Neuronal stem cell (in vitro differentiated cells): ENCODE measurements around the gene PCDHB11.
"Not testable (repeated sequence)": the region's sequence is repeated elsewhere in the genome, so short reads cannot be mapped to it uniquely, and the experiment has no call there.

Experiments
- DNase-seq: peaks from one replicate; pipeline ENCODE4 v3.0.0-alpha.2; 2013; ENCODE audit warnings: low spot score
- H2AFZ ChIP-seq: one replicate; pipeline ENCODE4 v1.6.1; 2013; ENCODE audit warnings: mild to moderate bottlenecking, low read length, inconsistent platforms
- H2AK5ac ChIP-seq: 2 replicates; pipeline ENCODE4 v1.6.1; 2013; ENCODE audit warnings: low read depth, mild to moderate bottlenecking, inconsistent platforms, low read length, moderate library complexity, mixed read lengths
- H2BK120ac ChIP-seq: 2 replicates; pipeline ENCODE4 v1.6.1; 2013; ENCODE audit warnings: low read depth, mild to moderate bottlenecking, inconsistent platforms, low read length, moderate library complexity, mixed read lengths
- H2BK12ac ChIP-seq: one replicate; pipeline ENCODE4 v1.6.1; 2013; ENCODE audit warnings: low read length, inconsistent platforms
- H2BK15ac ChIP-seq: 2 replicates; pipeline ENCODE4 v1.6.1; 2013; ENCODE audit warnings: mild to moderate bottlenecking, low read length, inconsistent platforms, mixed read lengths
- H2BK5ac ChIP-seq: one replicate; pipeline ENCODE4 v1.6.1; 2013; ENCODE audit warnings: inconsistent platforms, mild to moderate bottlenecking, low read length, moderate library complexity
- H3K14ac ChIP-seq: one replicate; pipeline ENCODE4 v1.6.1; 2013; ENCODE audit warnings: low read length, inconsistent platforms
- H3K18ac ChIP-seq: 2 replicates; pipeline ENCODE4 v1.6.1; 2013; ENCODE audit warnings: low read length, inconsistent platforms
- H3K23ac ChIP-seq: 2 replicates; pipeline ENCODE4 v1.6.1; 2013; ENCODE audit warnings: low read depth, mild to moderate bottlenecking, mixed read lengths, low read length, inconsistent platforms; ENCODE audit not compliant: poor library complexity
- H3K27ac ChIP-seq: replicated peaks from 3 replicates; pipeline ENCODE4 v1.5.1; 2013; ENCODE audit warnings: low read length, inconsistent platforms
- H3K27me3 ChIP-seq, 3 experiments: 2 replicates each; pipeline ENCODE4 v1.6.1; 2013; ENCODE audit warnings: low read length in 3 of 3, mild to moderate bottlenecking in 2 of 3, inconsistent platforms in 1 of 3, low read depth in 1 of 3, mixed read lengths in 1 of 3, moderate library complexity in 1 of 3; ENCODE audit not compliant: control insufficient read depth in 3 of 3, insufficient read depth in 3 of 3
- H3K36me3 ChIP-seq, 2 donors: replicated peaks in 1 of 2; 2 replicates each; pipeline ENCODE4 v1.6.1; 2013; ENCODE audit warnings: low read length in 2 of 2; ENCODE audit not compliant: control insufficient read depth in 2 of 2, insufficient read depth in 2 of 2
- H3K4ac ChIP-seq: 2 replicates; pipeline ENCODE4 v1.6.1; 2013; ENCODE audit warnings: inconsistent platforms, mild to moderate bottlenecking, low read length, moderate library complexity
- H3K4me1 ChIP-seq, 2 donors: 1 replicate in 1 of 2; 2 replicates in 1 of 2; pipeline ENCODE4 v1.6.1; 2013; ENCODE audit warnings: low read length in 2 of 2, low read depth in 1 of 2; ENCODE audit not compliant: control insufficient read depth in 2 of 2, insufficient read depth in 1 of 2
- H3K4me2 ChIP-seq: one replicate; pipeline ENCODE4 v1.6.1; 2013; ENCODE audit warnings: mild to moderate bottlenecking, low read length, inconsistent platforms; ENCODE audit not compliant: insufficient read depth, poor library complexity, severe bottlenecking
- H3K4me3 ChIP-seq, 2 donors: 2 replicates each; pipeline ENCODE4 v1.5.1; 2013; ENCODE audit warnings: low read length in 2 of 2, mild to moderate bottlenecking in 2 of 2, inconsistent platforms in 1 of 2, moderate library complexity in 1 of 2
- H3K79me1 ChIP-seq: one replicate; pipeline ENCODE4 v1.6.1; 2013; ENCODE audit warnings: low read depth, mild to moderate bottlenecking, inconsistent platforms, low read length, moderate library complexity
- H3K9ac ChIP-seq: one replicate; pipeline ENCODE4 v1.6.1; 2013; ENCODE audit warnings: mild to moderate bottlenecking, low read depth, low read length, inconsistent platforms; ENCODE audit not compliant: poor library complexity
- H3K9me3 ChIP-seq, 2 donors: replicated peaks in 1 of 2; 2 replicates each; pipeline versions ENCODE3 to v1.6.1; 2013; ENCODE audit warnings: low read length in 2 of 2, mild to moderate bottlenecking in 2 of 2, inconsistent platforms in 1 of 2, low read depth in 1 of 2, mixed read lengths in 1 of 2, moderate library complexity in 1 of 2; ENCODE audit not compliant: control insufficient read depth in 2 of 2, insufficient read depth in 1 of 2
- H4K8ac ChIP-seq: one replicate; pipeline ENCODE4 v1.6.1; 2013; ENCODE audit warnings: low read depth, mild to moderate bottlenecking, inconsistent platforms, low read length, moderate library complexity
- H4K91ac ChIP-seq: one replicate; pipeline ENCODE4 v1.6.1; 2013; ENCODE audit warnings: low read length, low read depth, mild to moderate bottlenecking, inconsistent platforms; ENCODE audit not compliant: poor library complexity
- WGBS, 2 donors: extraction: QIAGEN DNeasy Blood & Tissue Kit; methylation state at CpG; one replicate each; pipeline ENCODE4 v1.1.7; 2013; ENCODE audit warnings: missing lambda C conversion rate in 2 of 2, mixed read lengths in 1 of 2; ENCODE audit not compliant: insufficient read length in 2 of 2, insufficient replicate concordance in 1 of 2; ENCODE audit errors: extremely low coverage in 2 of 2; 5-methylcytosine and 5-hydroxymethylcytosine counted together

Gene PCDHB11

GRCh38 chr5:141182248-141182647 lies 17.2 kb upstream of the PCDHB11 start, which contains the start of gene PCDHB16:
TSS of gene PCDHB16 (plus strand) at chr5:141182387. CDS start at chr5:141182560, 173 bp downstream.
- no peak within 1 kb of the TSS for H3K27ac ChIP-seq
- H3K9ac ChIP-seq, result no peak within 1 kb of the TSS
- no peak within 1 kb of the TSS for H2BK15ac ChIP-seq
- H3K79me1 ChIP-seq, result peaks cover 2% of the 10 kb centered on the region
- H2BK120ac ChIP-seq, result no peak within 1 kb of the TSS
- no peak within 1 kb of the TSS for H3K14ac ChIP-seq
- H3K4me3 ChIP-seq, result peak within 1 kb of the TSS; percentile 22 to 44
- no peak within 1 kb of the TSS for H2BK5ac ChIP-seq
- no peaks in the 10 kb centered on the region for H3K36me3 ChIP-seq
- no peak within 1 kb of the TSS for H3K23ac ChIP-seq
- H4K8ac ChIP-seq, result no peak within 1 kb of the TSS
- peak within 1 kb of the TSS; percentile 81 for H2AFZ ChIP-seq
- WGBS, 2 donors, result no CpG with 5 or more reads among the region's 13 CpGs
- no peaks in the 10 kb centered on the region for H3K4me1 ChIP-seq
- no peak within 1 kb of the TSS for H3K4ac ChIP-seq
- no peak within 1 kb of the TSS for H4K91ac ChIP-seq
- peaks cover 7 to 29% of the 10 kb centered on the region in 2 donors for H3K9me3 ChIP-seq
- H3K18ac ChIP-seq, result no peak within 1 kb of the TSS
- H3K27me3 ChIP-seq, result no peaks in the 10 kb centered on the region
- DNase-seq, result peak; percentile 50
- no peak within 1 kb of the TSS for H2BK12ac ChIP-seq
- no peak within 1 kb of the TSS for H2AK5ac ChIP-seq
- H3K4me2 ChIP-seq, result no peak within 1 kb of the TSS

- H3K4me2 ChIP-seq, H2AK5ac ChIP-seq, H2BK120ac ChIP-seq, H4K8ac ChIP-seq, H3K79me1 ChIP-seq, H2AFZ ChIP-seq, H3K14ac ChIP-seq, H2BK15ac ChIP-seq, H3K27me3 ChIP-seq, H3K4me1 ChIP-seq, H3K36me3 ChIP-seq, H3K9ac ChIP-seq, H3K23ac ChIP-seq, H3K4me3 ChIP-seq, H4K91ac ChIP-seq, H3K27ac ChIP-seq, H3K18ac ChIP-seq, H2BK5ac ChIP-seq, DNase-seq, H2BK12ac ChIP-seq, H3K4ac ChIP-seq: not testable (repeated sequence)
- WGBS, 2 donors, result no CpG with 5 or more reads among the region's 69 CpGs
- peaks cover 4 to 29% of the 10 kb centered on the region in 2 donors for H3K9me3 ChIP-seq
Observed at GRCh38 chr5:141184117-141184855, 15.1 kb upstream of the PCDHB11 start.

DNA sequence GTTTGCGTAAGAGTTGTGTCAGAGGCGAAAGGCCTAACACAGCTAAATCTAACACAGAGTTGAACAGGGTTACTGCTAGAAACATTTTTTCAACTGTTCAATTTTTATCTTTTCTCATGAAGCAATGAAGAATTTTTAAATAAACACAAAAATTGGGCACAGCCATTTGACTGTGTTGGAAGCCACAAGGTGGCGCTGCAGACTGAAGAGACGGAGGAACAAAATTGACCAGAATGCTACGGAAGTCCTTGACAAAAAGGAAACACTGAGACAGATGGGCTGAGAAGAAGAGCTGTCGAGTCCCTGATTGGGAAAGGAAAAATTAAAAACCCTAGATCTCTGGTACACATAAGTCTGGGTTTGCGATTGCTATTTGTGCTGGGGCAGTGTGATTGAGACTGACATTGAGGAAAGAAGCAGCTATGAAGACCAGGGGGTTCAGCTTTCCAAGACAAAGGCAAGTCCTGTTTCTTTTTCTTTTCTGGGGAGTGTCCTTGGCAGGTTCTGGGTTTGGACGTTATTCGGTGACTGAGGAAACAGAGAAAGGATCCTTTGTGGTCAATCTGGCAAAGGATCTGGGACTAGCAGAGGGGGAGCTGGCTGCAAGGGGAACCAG lies 12.4 kb upstream of the PCDHB11 start, which contains the start of gene PCDHB9:
Gene PCDHB9 (plus strand): TSS at position 265 of the 616 bp plus-strand sequence. CDS start 158 bp downstream, at position 423.
- no peak within 1 kb of the TSS for H3K18ac ChIP-seq
- no peak within 1 kb of the TSS for H4K8ac ChIP-seq
- H3K79me1 ChIP-seq, result peaks cover 2% of the 10 kb centered on the region
- H3K4me1 ChIP-seq, result no peaks in the 10 kb centered on the region
- H3K23ac ChIP-seq, result no peak within 1 kb of the TSS
- no peak within 1 kb of the TSS for H3K4ac ChIP-seq
- peaks cover 4 to 46% of the 10 kb centered on the region in 2 donors for H3K9me3 ChIP-seq
- H2BK5ac ChIP-seq, result no peak within 1 kb of the TSS
- no peak within 1 kb of the TSS for H2BK15ac ChIP-seq
- WGBS, 2 donors, result no CpG with 5 or more reads among the region's 9 CpGs
- H2AFZ ChIP-seq, result peak within 1 kb of the TSS; percentile 81
- H3K14ac ChIP-seq, result no peak within 1 kb of the TSS
- no peak within 1 kb of the TSS for H2BK120ac ChIP-seq
- no peak within 1 kb of the TSS for H3K27ac ChIP-seq
- no peak within 1 kb of the TSS for H3K4me2 ChIP-seq
- H4K91ac ChIP-seq, result no peak within 1 kb of the TSS
- H3K36me3 ChIP-seq, result no peaks in the 10 kb centered on the region
- no peak within 1 kb of the TSS for H3K9ac ChIP-seq
- H3K4me3 ChIP-seq, result peak within 1 kb of the TSS in 1 of 2 donors; percentile 24
- no peak for DNase-seq
- H3K27me3 ChIP-seq, result no peaks in the 10 kb centered on the region
- H2BK12ac ChIP-seq, result no peak within 1 kb of the TSS
- no peak within 1 kb of the TSS for H2AK5ac ChIP-seq

DNA sequence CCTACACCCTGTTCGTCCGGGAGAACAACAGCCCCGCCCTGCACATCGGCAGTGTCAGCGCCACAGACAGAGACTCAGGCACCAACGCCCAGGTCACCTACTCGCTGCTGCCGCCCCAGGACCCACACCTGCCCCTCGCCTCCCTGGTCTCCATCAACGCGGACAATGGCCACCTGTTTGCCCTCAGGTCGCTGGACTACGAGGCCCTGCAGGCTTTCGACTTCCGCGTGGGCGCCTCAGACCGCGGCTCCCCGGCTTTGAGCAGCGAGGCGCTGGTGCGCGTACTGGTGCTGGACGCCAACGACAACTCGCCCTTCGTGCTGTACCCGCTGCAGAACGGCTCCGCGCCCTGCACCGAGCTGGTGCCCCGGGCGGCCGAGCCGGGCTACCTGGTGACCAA lies 10.7 kb upstream of the PCDHB11 start:
- WGBS, 2 donors, result no CpG with 5 or more reads among the region's 37 CpGs
- H2BK5ac ChIP-seq, H3K4me1 ChIP-seq, H3K27me3 ChIP-seq, H3K36me3 ChIP-seq, H2AFZ ChIP-seq, H3K4me3 ChIP-seq, H3K4ac ChIP-seq, H3K14ac ChIP-seq, DNase-seq, H4K91ac ChIP-seq, H3K9ac ChIP-seq, H2AK5ac ChIP-seq, H3K79me1 ChIP-seq, H2BK15ac ChIP-seq, H4K8ac ChIP-seq, H3K4me2 ChIP-seq, H3K23ac ChIP-seq, H3K18ac ChIP-seq, H2BK120ac ChIP-seq, H2BK12ac ChIP-seq, H3K27ac ChIP-seq: not testable (repeated sequence)
- H3K9me3 ChIP-seq, result peaks cover 3 to 40% of the 10 kb centered on the region in 2 donors
